ENCODE results near the gene SULT1C3.
"Not testable (repeated sequence)": the region's sequence is repeated elsewhere in the genome, so short reads cannot be mapped to it uniquely, and the experiment has no call there.

The SULT1C3 gene

DNA sequence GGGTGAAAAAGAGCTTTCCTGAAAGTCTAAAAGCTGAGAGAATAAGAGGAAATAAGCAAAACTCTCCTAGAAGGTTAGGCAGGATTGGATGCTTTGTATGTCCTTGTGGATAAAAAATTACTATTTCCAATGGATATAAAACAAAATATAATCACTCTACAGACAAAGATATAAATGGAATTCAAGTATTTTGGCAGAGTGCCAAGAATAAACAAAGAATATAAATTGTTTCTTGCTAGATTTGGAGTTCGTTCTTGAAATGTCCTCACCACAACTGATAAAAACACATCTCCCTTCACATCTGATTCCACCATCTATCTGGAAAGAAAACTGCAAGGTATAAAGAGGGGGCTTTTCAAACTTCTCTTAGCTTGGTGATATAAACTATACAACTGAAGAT lies 13.3 kb downstream of the SULT1C3 start:
- DNase-seq: no peak

DNA sequence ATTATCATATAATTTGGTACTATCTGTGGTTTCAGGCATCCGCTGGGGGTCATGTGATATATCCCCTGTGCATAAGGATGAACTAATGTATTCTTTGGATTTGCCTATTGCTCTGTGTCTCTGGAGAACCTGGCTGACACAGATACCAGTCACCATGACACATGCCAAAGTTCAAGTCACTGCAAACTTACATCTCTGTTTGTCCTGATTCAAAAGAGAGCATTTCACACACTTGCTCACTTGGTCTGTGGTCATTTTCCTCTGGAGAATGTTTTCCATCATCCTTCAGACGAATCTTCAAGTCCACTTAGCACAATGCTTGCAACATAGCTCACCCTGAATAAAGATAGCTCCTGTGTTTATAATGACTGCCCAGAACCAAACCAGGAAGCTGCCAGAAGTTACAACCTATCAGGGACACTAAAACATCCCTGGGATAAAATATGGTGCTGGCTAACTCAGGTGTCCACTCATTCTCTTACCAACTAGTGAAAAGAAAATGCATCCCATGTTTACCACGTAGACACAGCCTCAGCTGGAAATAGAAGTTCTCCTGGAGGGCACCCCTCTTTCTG lies 18.1 kb downstream of the SULT1C3 start:
- DNase-seq: no peak

DNA sequence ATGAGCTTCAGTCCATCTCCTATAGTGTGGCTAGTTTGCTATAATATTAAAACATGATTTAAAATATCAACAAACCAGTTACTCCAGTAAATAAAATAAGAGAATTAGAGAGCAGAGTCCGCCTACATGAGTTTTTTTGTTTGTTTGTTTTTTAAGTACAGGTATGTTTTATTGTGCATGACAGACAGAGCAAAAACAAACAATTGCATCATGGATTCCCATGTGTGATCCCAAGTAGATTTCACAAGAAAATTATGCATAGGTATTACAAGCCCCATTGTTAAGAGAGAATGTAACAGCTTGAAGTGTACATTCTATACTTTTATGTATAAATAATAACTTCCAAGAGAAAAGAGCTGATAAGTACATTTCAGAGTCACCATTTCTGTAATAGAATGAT lies 21.0 kb downstream of the SULT1C3 start:
- no peak for DNase-seq

DNA sequence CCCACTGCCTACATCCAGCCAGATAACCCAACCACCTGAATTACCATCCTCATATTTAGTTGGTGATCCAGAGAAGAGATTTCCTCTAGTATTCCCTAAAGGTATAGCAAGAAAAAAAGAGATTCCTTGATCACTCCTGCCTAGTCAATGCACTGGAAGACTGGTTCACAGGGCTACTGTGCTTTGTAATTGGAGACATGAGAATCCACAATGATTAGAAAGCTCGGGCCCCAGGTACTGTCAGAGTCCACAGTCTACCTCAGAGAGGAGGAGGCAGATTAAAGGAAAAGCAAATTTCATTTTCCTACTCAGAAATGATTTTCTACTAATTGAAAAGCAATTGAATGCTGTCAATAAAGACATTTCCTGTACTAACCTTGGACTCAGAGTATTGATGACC lies 22.3 kb downstream of the SULT1C3 start:
- DNase-seq: no peak

DNA sequence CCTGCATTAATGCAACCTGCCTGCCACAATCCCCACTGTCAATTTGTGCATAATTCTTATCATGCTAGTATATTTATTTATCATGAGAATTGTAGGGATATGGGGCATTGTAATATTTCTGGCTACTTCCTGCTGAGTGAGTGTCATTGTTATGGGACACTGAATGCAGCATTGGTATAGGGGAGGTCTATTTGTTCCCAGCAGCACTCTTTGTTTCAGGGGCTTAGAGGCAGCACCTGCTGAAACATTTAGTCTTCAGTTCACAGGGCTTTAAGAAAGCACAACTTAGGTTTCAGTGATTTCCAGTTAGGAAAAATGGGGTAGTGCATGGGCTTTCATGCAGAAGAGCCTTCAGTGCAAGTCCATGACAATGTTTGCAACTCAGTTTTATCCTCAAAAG lies 23.6 kb downstream of the SULT1C3 start:
- DNase-seq: no peak

DNA sequence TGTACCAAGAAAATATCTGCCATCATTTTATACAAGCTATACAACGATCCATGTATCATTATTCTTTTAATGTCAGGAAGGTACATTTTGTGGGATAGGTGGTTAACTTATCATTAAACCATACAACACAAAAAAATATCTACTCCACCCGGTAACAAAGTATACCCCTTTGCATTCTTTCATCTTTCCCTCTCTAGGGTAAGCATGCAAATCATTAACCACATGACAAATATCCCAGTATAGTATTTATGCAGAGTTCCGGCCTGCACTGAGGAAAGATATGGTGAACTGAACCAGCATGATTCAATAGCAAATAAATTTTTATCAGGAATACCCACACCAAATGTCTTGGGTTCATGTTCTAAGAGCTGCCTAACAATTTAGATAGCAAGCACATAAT lies 26.4 kb downstream of the SULT1C3 start:
- no peak for DNase-seq

DNA sequence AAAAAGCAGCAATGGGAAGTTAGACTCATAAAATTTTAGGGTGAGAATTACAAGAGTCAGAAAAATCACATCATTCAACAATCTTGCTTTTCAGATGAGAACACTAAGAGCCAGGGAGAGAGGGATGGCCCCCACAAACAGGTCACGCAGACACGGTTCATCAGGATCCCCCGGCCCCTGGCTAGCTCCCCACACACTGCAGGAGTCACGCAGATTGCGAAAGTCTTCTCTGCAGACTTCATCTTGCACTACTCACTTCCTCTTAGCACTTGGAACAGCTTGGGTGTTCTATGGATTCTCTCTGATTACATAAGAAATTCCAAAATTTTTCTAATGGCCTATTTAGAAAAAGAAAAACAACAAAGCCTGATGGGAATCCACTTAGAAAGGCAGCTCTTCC lies 27.3 kb downstream of the SULT1C3 start:
- DNase-seq: no peak

DNA sequence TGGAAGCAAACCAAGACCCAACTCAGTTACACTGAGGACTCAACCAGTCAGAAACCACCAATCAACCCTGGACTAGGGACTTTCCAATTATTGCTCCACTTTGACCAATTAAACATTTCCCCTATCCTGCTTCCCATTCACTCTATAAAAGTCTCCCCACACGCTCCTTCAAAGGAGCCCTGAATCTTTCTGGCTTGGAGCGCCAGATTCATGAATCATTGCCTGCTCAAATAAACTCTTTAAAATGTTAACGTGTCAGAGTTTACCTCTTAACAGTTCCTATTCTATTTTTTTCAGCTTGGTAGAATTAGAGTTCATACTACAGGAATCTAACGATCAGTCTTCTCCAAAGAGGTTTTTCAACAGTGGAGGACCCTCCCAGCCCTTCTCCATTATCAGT lies 28.2 kb downstream of the SULT1C3 start:
- DNase-seq: no peak

DNA sequence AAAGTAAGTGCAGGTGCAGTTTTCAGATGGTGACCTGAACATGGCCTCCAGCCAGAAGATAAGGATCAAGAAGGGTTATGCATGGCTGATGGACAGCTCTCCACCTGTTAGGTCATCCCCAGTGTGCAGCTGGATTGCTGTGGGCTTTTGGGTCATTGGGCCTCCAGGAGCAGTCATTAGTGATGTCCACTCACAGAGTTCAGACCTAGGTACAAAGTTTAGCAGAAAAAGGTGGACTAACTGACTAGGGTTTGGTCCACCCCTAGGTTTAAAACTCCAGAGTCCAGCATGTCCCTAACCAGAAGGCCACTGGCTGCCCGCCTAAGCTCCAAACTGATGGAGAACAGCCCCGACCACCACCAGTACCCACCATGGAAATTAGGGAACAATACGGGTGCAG lies 30.6 kb downstream of the SULT1C3 start:
- no peak for DNase-seq

DNA sequence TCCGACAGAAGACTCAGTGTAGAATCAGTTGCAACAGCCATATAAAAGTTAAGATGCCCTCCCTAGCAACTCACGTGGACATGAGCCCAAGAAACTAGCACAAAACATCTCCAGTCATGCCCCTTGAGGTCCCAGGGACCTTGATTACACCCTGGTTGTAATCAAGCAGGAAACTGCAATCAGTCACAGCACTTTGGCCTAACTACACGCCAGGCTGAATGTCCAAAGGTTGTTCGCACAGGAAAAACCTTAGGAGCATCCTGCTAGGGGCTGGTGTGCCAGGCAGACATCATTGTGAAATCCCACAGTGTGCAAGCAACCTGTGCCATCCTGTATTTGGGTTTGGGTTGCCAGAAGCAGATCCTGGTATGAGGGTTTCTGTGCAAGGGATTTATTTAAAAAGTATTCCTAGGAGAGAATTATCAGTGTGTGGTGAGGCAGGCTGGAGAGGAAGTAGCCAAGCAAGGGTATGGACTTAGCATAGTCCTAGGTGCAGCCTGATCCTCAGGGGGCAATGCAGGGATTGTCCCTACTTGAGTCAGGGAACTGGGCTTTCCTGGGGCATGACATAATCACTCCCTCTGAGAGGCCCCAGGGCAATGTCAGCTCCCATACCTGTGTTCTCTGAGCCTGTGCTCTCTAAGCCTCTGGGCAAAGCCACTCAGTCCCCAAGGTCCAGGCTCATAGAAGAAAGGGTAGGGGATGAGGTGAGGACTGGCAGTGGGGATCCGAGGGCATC lies 31.2 kb downstream of the SULT1C3 start:
- no peak for DNase-seq

DNA sequence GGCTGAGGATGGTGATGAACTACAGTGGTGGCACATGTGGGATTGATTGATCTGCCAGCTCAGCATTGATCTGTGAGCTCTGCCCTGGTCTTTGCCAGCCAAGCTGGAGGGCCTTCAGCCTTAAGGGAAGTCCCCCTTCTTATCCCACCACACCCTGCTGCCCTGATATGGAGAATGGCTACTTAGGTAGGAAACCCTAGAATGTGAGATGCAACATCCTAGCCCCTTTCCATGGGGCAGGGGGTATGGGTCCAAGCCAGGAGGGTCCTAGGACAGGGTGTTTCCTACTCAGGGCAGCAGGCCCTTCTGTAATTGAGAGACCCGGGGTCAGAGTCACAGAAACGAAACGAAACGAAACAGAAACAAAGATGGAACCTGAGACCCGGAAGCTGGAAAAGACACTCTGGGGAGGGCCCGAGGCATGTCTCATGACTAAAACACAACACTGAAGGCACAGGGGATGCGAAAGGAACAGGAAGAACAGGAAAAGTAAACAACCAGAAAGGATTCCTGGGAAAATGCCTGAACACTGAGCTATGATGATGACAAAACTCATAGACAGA lies 32.0 kb downstream of the SULT1C3 start:
- no peak for DNase-seq

DNA sequence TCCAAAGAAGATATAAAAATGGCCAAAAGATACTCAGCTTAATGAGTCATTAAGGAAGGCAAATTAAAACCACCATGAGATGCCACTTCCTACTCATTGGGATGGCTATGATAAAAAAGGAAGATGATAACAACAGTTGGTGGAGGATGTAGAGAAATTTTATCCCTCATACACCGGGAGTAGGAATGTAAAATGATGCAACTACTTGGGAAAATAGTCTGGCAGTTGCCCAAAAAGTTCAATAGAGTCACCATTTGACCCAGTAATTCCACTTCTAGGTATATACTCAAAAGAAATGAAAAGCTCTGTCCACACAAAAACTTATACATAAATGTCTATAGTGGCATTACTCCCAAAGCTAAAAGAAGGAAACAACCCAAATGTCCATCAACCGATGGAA lies 38.9 kb downstream of the SULT1C3 start:
- no peak for DNase-seq

DNA sequence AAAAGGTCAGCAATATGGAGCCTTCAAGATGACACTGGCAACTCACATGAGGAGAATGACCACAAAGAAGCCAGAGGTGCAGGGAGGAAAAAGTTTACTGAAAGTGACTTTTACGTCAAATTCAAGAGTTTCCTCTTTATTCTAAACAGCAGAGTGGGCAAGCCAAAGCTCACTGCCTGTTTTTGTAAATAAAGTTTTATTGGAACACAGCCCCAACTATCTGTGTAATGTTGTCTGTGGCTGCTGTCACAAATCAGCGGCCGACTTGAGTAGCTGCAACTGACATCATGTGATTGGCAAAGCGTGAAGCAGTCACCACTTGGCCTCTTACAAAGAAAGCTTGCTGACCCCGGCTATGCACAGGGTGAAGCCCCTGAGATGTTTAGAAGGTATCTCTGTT lies 39.7 kb downstream of the SULT1C3 start:
- no peak for DNase-seq

DNA sequence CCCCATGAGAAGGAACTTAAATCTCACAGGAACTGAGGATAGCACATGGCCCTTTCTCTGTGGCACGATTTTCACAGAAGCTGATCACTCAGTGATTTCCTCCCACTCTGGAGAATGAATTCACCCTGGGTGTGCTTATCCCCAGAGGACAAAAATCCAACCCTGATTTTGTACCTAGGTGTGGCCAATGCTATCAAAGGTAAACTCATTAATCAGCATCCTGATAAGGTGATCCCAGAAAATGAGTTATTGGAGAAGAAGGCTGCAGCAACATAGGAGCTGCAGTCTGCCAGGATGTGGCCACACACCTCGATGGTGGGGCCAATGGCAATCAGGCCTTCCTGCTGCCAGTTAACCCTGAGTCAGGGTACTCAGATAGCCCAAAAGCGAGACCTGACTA lies 40.7 kb downstream of the SULT1C3 start:
- no peak for DNase-seq

DNA sequence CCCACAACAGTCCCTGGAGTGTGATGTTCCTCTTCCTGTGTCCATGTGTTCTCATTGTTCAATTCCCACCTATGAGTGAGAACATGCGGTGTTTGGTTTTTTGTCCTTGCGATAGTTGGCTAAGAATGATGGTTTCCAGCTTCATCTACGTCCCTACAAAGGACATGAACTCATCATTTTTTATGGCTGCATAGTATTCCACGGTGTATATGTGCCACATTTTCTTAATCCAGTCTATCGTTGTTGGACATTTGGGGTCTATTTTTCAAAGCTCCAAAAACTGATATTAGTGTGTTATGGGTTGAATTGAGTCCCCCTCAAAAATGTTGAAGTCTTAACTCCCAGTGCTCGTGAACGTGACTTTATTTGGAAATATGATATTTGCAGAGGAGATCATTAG lies 44.8 kb downstream of the SULT1C3 start:
- not testable (repeated sequence) for DNase-seq

DNA sequence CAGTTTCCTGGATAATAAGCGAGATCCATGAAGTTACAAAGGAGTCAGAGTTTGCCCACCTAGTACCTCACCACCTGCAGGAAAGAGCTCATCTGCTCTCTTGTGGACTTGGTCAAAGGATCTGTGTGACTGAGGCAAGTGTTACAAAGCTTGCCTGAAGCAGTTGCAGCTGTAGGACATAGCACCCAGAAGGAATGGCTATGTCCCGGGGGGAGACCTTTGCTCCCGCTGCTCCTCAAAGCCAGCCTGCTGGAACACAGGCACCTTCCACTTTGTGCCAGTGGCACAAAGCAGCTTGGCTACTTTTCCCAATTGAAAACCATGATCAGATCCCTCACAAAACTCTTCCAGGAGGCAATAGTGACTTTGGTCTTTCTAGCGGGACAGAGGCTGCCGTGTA lies 45.8 kb downstream of the SULT1C3 start:
- no peak for DNase-seq

DNA sequence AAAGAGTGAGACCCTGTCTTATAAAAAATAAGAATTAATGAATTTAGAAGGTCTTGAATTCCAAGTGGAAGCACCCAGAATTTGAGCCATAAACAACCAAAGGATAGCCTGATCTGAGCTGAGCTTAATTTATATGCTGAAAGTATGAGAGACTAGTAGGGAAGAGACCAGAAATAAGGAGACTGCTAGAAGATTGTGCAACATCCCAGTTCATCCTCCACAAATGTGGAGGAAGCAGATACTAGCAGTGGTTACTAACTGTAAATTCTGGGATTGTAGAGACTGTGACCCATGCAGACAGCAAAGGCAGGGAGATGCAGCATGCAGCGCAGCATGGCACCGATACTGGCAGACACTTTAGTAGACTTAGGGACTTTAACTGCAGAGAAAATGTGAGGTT lies 47.4 kb downstream of the SULT1C3 start:
- DNase-seq: no peak

DNA sequence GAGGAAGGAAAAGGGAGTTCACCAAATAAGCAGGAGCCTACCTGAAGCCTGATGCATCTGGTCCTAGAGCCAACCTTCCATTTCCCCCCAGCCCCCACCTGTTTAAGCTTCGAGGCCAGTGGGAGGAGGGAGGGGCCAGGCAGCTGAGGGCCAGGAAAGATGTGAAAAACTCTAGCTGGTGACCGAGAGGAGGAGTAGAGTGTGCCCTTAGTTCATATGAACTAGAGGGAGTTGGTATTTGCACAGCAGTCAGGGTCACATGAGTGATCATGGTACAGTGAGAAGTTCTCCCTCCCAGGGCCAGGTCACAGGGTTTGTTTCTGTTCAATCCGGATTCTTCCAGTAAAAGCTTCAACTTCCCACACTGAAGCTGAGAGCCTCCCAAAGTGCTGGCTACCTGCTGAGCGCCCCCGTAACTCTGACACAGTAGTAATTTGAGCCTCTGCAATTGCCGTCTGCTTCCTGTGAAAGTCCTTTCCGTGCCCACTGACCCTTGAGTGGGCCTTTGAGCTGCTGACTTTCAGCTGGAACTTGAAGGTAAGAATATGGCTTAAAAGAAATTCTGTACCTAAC lies 48.9 kb downstream of the SULT1C3 start, which contains the start of gene SULT1C2:
Gene SULT1C2 (plus strand): TSS at position 362 of the 573 bp plus-strand sequence. CDS start 4,773 bp downstream, outside the sequence.
- DNase-seq: peak; percentile 95

DNA sequence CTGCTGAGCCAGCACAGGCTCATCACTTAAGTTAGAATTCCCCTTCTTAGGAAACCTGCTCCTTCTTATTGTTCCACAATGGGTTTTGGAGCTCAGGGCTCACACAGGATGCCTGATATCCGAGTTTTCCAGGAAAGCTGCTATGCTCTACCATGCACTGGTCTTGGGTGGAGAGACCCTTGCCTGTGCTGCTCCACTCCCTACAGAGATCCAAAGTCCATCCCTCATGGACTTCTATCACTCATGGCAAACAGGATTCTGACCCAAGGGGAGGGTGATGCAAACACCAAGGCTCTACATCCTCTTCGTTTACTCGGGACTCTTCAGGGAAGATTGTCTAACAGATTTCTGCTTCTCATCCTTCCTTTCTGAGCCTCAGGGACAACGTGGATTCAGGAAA lies 54.1 kb downstream of the SULT1C3 start:
- DNase-seq: no peak

DNA sequence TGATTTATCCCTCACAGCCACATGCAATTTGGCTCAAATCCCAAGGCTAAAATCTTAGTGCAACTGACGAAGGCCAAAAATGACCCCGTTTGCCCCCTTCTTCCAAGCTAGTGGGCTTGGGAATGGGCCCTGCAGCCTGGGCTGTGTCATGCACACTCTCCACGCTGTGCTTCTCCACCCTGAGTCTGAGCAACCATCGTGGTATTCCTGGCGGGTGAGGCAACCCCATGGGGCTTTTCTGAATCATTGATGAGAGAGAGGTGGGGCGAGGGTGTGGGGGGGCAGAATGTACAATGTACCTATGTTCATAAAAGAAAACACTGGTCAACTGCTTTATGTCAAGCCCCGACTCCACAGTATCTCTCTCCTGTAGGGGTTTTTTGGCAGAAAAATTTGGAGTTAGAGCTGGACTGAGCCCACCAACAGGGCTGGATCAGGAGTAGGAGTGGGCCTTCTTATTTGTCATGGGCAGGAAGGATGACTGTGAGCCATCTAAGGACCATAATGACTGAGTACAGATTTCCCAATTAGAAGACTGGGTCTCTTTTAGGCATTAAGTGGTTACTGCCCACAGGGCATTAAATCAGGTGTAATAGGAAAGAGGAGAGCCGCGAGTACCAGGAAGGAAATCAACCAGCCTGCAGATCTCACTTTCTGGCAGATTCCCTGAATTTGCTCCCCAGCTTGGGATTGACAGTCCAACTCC lies 57.8 kb downstream of the SULT1C3 start:
- no peak for DNase-seq

DNA sequence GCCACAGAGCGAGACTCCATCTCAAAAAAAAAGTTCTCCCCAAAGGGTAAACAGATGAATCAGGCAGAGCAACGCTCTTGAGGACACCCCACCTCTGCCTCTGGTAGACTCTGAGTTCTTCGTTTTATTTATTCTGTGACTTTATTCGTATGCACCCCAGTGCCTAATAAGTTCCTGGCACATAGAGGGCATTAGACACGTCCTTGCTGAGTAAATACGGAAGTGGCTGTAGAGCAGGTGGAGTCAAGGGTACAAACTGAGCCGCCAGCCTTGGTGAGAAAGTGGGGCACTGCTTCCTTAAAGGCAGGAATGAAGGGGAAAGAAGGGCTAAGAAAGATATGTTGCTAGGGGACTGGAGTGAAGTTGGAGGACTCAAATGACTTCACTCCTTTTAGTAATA lies 61.8 kb downstream of the SULT1C3 start:
- no peak for DNase-seq

DNA sequence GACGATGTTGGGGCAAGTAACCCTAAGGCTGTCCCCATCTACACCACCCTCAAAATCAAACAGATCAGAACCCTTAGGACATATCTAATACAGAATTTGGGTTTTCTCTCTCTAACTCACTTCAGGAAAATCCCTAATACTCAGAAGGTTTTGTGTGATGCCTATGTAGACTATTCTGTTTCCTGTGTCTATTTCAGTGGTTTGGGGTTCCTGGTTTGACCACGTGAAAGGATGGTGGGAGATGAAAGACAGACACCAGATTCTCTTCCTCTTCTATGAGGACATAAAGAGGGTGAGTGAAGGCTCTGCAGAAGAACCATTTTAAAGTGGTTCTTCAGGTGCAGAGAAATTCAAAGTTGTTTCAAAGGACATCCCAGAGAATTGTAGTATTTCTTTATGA lies 65.2 kb downstream of the SULT1C3 start:
- no peak for DNase-seq

DNA sequence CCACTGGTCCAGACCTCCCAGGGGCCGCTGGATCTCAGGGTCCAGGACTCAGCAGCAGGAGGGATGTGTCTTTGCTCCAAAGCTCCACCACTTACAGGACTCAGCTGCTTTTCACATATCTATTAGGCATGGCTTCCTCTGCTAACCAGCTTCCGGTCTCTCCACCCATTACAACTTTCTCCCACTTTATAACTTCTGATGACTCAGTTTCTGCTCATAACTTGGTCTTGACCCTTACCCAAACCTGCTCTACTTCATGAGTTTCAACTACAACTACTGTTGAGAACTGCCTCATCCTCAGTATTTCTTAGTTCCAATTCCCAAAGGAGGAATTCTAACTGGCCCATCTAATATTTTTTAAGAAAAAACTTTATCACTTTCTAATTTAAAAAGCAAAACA lies 66.1 kb downstream of the SULT1C3 start:
- no peak for DNase-seq

DNA sequence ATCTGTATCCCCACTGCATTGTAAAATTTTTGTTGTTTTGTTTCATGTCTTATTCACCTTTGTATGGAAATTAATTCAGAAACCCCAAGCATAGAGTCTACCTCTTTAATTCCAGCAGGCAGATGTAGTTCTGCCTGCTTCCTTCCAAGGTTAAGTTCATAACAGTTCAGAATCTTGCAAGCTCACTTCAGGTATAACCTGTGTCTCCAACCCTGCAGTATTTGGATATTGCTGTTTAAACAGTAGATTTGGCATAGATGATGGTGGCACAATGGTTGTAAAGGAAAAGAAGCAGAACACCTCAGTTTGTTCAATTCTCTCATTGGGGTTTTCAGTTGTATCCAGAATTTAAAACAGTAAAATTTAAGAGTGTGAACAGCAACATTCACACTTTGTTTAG lies 70.1 kb downstream of the SULT1C3 start:
- DNase-seq: no peak

Data from NCI-H510A treated with DMSO at 0.1 percent for 48 hours (cell line).